ENCODE results near the gene MYH16.

GRCh38 chr7:99287779-99288534, 15.3 kb downstream of the MYH16 start:
- TF ChIP-seq, protein P1, sequence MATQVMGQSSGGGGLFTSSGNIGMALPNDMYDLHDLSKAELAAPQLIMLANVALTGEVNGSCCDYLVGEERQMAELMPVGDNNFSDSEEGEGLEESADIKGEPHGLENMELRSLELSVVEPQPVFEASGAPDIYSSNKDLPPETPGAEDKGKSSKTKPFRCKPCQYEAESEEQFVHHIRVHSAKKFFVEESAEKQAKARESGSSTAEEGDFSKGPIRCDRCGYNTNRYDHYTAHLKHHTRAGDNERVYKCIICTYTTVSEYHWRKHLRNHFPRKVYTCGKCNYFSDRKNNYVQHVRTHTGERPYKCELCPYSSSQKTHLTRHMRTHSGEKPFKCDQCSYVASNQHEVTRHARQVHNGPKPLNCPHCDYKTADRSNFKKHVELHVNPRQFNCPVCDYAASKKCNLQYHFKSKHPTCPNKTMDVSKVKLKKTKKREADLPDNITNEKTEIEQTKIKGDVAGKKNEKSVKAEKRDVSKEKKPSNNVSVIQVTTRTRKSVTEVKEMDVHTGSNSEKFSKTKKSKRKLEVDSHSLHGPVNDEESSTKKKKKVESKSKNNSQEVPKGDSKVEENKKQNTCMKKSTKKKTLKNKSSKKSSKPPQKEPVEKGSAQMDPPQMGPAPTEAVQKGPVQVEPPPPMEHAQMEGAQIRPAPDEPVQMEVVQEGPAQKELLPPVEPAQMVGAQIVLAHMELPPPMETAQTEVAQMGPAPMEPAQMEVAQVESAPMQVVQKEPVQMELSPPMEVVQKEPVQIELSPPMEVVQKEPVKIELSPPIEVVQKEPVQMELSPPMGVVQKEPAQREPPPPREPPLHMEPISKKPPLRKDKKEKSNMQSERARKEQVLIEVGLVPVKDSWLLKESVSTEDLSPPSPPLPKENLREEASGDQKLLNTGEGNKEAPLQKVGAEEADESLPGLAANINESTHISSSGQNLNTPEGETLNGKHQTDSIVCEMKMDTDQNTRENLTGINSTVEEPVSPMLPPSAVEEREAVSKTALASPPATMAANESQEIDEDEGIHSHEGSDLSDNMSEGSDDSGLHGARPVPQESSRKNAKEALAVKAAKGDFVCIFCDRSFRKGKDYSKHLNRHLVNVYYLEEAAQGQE (IDR thresholded peaks at IDR 0.05; ENCODE audit: insufficient read depth in 1 of 2, low read depth in 2 of 2, low read length in 2 of 2), result no peak
- TF ChIP-seq POLR2AphosphoS5 (IDR thresholded peaks at IDR 0.05; ENCODE audit: low read depth, low read length), result no peak
- no peak for TF ChIP-seq TAF1 (IDR thresholded peaks at IDR 0.05; ENCODE audit: borderline replicate concordance, insufficient read depth, low read length)
- no peak for TF ChIP-seq SIN3A (IDR thresholded peaks at IDR 0.05; ENCODE audit: borderline replicate concordance, insufficient read depth, low read length)
- TF ChIP-seq FOXP2 (optimal IDR thresholded peaks at IDR 0.05; ENCODE audit: borderline replicate concordance, extremely low read depth, extremely low read length, insufficient read depth), result no peak
